HUES48 (cell line): Measurements from ENCODE around the gene TIMP1.

Experiments used
- H3K27ac ChIP-seq: one replicate; pipeline ENCODE4 v1.7.0; 2013; ENCODE audit warnings: low read depth, low read length, inconsistent platforms
- H3K27me3 ChIP-seq: 2 replicates; pipeline ENCODE4 v1.6.1; 2013; ENCODE audit warnings: mild to moderate bottlenecking, low read length; ENCODE audit not compliant: control insufficient read depth, insufficient read depth
- H3K36me3 ChIP-seq: 2 replicates; pipeline ENCODE4 v1.6.1; 2013; ENCODE audit warnings: low read length; ENCODE audit not compliant: control insufficient read depth, insufficient read depth
- H3K4me1 ChIP-seq: 2 replicates; pipeline ENCODE4 v1.6.1; 2013; ENCODE audit warnings: mild to moderate bottlenecking, low read length; ENCODE audit not compliant: control insufficient read depth, insufficient read depth
- H3K4me3 ChIP-seq: 2 replicates; pipeline ENCODE4 v1.5.1; 2013; ENCODE audit warnings: mild to moderate bottlenecking, low read depth, low read length
- H3K9ac ChIP-seq: 2 replicates; pipeline ENCODE4 v1.6.1; 2013; ENCODE audit warnings: mild to moderate bottlenecking, low read depth, low read length, moderate library complexity
- H3K9me3 ChIP-seq: 2 replicates; pipeline ENCODE4 v1.6.1; 2013; ENCODE audit warnings: low read length; ENCODE audit not compliant: control insufficient read depth, insufficient read depth

TIMP1 gene

DNA sequence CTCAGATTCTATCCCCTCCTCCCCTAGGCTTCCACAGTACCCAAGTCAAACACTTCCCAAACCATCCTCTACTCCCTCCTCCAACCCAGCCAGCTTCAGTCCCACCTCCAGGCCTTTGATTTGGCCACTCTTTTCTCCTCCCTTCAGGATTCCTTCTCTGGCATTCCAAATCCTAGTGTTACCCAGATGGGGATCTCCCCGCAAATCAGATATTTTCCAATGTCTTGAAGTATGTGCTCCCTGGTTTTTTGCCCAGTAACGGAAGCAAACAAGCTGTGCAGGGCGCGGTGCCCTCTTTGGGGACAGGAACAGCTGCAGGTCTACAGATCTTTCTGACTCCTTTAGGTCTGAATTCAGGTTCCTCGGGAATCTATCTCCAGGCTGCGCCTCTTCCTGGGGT is 39.6 kb downstream of the TIMP1 start:
- peaks cover 33% of the 10 kb centered on the region for H3K9me3 ChIP-seq
- H3K27ac ChIP-seq, result no peak overlapping the region
- no peaks in the 10 kb centered on the region for H3K36me3 ChIP-seq
- no peak overlapping the region for H3K9ac ChIP-seq
- no peak overlapping the region for H3K4me3 ChIP-seq
- H3K27me3 ChIP-seq, result no peaks in the 10 kb centered on the region
- H3K4me1 ChIP-seq, result no peaks in the 10 kb centered on the region

DNA sequence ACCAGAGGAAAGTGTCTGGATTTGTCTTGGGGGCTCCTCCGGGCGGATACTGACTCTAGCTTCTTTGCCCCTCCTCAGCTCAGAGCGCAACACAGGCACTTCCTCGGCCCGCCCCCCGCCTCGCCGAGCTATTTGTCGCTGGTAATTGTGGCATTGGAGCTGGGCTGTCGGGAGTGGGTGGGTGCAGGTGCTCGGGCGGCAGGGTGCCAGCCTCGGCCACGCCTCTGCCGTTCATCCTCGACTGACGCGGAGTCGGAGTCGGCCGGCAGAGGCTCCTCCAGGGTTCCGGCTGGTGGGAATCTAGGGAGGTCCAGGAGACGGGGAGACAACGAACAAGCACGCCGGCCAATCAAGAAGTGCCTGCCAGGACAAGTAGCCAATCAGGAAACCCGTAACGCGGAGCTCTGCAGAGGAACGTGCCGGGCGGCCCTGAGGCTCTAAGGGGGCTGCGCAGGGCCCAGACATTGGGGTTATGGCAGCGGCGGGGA is 41.3 kb downstream of the TIMP1 start:
- H3K9ac ChIP-seq, result peak overlapping the region; percentile 18; the same call in 1 of the 2 replicates
- H3K4me3 ChIP-seq, result peak overlapping the region; percentile 55
- H3K4me1 ChIP-seq, result no peaks in the 10 kb centered on the region
- H3K27ac ChIP-seq, result no peak overlapping the region
- no peaks in the 10 kb centered on the region for H3K27me3 ChIP-seq
- no peaks in the 10 kb centered on the region for H3K36me3 ChIP-seq
- peaks cover 36% of the 10 kb centered on the region for H3K9me3 ChIP-seq

DNA sequence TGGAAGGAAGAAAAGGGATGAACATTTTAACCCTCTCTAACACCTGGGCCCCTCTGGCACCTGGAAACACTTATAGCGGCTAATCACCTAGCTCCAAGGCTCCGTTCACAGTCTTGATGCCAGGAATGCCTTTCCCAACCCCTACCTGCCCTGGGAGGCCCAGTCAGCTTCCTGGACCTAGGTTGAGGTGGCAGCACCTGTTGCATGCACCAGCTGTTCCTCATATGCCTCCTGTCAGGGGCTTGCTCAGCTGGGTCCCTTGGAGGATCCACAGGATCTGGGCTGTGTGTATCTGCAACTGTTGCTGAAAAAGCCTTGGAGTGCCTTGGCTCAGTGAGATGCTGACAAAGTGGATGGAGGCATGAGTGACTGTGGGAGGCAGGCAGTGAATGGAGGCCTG is 43.1 kb downstream of the TIMP1 start:
- Histone ChIP-seq H3K4me1 (no peaks in the 10 kb centered on the region; the same call in 1 of the 2 replicates), H3K27ac (no peak overlapping the region), H3K36me3 (no peaks in the 10 kb centered on the region), H3K9me3 (peaks cover 43% of the 10 kb centered on the region), H3K27me3 (no peaks in the 10 kb centered on the region), H3K4me3 (no peak overlapping the region), H3K9ac (no peak overlapping the region)

DNA sequence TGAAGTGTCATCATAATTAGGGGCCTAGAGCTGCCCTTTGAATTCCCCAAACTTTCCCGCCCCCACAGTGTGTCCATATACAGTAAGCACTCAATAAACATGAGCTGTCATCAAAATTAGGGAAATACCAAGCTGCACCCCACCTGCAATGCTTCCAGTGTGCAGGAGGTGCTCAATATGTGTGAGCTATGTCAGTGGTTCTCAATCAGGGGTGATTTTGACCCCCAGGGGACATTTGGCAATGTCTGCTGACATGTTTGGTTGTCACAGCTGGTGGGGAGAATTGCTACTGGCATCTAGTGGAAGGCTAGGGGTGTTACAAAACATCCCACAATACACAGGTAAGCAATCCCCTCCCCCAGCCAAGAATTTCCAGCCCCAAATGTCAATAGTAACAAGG is 46.7 kb downstream of the TIMP1 start:
- no peak overlapping the region for H3K27ac ChIP-seq
- H3K4me3 ChIP-seq, result no peak overlapping the region
- H3K9ac ChIP-seq, result no peak overlapping the region
- no peaks in the 10 kb centered on the region; the same call in 1 of the 2 replicates for H3K4me1 ChIP-seq
- H3K27me3 ChIP-seq, result no peaks in the 10 kb centered on the region
- H3K36me3 ChIP-seq, result 0 out of 2 replicates have a peak, but pooled peaks cover under 1% of the 10 kb centered on the region
- peaks cover 50% of the 10 kb centered on the region for H3K9me3 ChIP-seq

DNA sequence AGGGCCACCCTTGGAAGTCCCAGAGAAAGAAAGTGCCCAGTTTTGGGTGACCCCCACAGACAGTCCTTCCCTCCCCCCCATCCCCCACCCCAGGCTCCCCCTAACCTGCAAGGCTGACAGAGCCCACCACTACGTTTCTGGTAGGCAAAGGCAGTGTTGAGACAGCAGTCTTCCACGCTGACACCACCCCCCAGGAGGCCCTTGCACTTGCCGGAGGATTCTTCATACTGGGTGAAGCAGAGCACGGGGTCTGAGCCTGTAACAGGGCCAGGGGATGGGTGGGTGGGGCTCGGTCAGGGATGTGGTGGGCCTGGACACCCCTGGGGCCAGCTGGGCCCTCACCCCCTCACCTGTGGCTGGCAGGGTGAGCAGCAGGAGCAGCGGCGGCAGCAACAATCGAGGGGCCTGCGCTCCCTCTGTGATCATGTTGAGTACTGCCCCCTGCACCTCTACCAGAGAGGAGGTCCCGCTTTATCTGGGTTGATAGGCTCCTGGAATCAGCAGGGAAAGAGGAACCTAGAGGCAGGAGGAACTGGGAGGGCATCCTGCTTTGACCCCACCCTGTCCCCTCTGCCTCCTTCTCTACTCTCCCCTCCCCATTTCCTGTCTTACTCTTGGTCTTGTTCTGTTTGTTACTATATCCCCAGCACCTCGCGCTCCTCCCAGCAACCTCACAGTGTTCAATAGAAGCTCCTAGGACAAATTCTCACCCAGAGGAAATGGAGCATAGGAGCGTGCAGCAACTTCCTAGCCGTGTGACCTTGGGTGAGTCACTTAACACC is 47.4 kb downstream of the TIMP1 start, which contains the start of gene CFP:
CFP (minus strand) TSS at position 512 of the 782 bp plus-strand sequence; CDS start at position 426, 86 bp downstream.
- no peaks in the 10 kb centered on the region; the same call in 1 of the 2 replicates for H3K4me1 ChIP-seq
- H3K27me3 ChIP-seq, result no peaks in the 10 kb centered on the region
- H3K27ac ChIP-seq, result no peak within 1 kb of the TSS
- H3K4me3 ChIP-seq, result no peak within 1 kb of the TSS
- peaks cover 47% of the 10 kb centered on the region for H3K9me3 ChIP-seq
- H3K36me3 ChIP-seq, result peaks cover 3% of the 10 kb centered on the region; the same call in 1 of the 2 replicates
- H3K9ac ChIP-seq, result no peak within 1 kb of the TSS

DNA sequence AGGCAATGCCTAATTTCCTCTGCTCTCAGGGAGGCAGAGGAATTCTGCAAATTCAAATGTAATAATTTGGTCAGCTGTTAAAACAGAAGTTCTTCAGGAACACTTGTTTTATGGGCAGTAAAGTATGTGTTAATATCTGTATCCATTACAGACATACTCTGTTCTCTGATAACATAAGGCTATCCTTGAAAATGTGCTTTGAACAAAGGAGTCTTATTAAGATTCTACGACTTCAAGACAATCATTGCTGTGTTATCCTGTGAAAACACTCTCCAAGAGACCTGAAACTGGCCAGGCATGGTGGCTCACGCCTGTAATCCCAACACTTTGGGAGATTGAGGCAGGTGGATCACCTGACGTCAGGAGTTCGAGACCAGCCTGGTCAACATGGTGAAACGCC is 49.4 kb downstream of the TIMP1 start:
- Histone ChIP-seq H3K9ac (no peak overlapping the region), H3K4me1 (no peaks in the 10 kb centered on the region; the same call in 1 of the 2 replicates), H3K36me3 (peaks cover 12% of the 10 kb centered on the region), H3K27ac (no peak overlapping the region), H3K9me3 (peaks cover 39% of the 10 kb centered on the region; the same call in 1 of the 2 replicates), H3K27me3 (no peaks in the 10 kb centered on the region), H3K4me3 (no peak overlapping the region)

DNA sequence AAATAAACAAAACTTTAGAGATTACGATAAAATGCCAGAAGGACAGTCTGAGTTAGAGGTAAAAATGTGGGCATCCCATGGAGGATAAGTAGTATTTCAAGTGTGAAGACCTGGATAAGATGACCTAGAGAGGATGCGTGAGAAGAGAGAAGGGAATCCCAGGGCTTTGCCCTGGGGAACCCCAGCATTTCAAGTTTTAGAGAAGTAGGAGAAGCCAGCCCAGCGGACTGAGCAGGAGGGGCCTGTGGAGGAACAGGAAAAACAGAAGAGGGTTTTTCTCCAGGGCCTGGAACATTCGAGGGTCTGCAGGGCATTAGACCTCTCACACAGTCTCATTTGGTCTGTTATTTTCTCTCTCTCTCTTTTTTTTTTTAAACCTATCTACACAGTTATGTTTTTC is 50.4 kb downstream of the TIMP1 start:
- no peaks in the 10 kb centered on the region; the same call in 1 of the 2 replicates for H3K4me1 ChIP-seq
- no peak overlapping the region for H3K27ac ChIP-seq
- peaks cover 42% of the 10 kb centered on the region; the same call in 1 of the 2 replicates for H3K9me3 ChIP-seq
- peaks cover 17% of the 10 kb centered on the region for H3K36me3 ChIP-seq
- no peak overlapping the region for H3K4me3 ChIP-seq
- H3K9ac ChIP-seq, result no peak overlapping the region
- no peaks in the 10 kb centered on the region for H3K27me3 ChIP-seq

DNA sequence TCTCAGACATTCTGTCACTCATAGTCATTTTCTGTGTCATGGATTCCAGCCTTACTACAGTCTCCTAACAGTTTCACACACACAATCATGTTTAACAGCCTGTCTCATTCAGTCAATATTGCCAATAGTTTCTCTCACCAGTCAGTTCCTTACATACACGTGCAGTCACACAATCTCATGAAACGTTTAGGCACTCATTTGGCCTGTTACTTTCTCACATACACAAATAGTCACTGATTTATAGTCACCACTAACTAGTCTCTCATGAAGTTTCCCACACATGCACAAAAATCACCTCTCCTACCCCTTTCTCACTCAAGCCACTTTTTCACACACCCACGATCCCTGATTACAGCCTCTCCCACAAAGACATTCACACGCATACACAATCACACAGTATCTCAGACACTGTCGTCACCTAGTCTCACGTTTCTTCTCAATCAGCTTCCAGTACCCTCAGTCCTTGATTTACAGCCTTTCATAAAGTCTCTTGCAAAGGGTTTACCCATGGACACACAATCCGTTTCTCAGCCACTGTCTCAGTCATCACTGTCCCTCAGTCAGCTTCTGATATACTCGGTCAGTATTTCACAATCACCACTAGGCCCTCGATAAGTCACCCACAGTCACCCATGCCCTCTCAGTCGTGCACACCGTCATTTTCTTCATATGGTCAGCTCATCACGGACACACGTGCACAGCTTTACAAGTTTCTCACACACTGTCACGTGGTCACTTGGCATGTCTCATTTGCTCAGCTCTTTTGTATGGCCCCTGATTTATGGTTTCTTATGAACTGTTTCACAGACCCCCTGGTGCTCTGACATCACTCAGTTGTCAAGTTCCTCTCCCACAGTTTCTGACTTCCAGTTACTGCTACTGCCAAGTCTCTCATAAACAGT is 51.7 kb downstream of the TIMP1 start:
- Histone ChIP-seq H3K36me3 (peaks cover 20% of the 10 kb centered on the region), H3K9ac (no peak overlapping the region), H3K4me3 (no peak overlapping the region), H3K9me3 (peaks cover 32% of the 10 kb centered on the region; the same call in 1 of the 2 replicates), H3K27me3 (no peaks in the 10 kb centered on the region), H3K4me1 (no peaks in the 10 kb centered on the region; the same call in 1 of the 2 replicates), H3K27ac (no peak overlapping the region)

DNA sequence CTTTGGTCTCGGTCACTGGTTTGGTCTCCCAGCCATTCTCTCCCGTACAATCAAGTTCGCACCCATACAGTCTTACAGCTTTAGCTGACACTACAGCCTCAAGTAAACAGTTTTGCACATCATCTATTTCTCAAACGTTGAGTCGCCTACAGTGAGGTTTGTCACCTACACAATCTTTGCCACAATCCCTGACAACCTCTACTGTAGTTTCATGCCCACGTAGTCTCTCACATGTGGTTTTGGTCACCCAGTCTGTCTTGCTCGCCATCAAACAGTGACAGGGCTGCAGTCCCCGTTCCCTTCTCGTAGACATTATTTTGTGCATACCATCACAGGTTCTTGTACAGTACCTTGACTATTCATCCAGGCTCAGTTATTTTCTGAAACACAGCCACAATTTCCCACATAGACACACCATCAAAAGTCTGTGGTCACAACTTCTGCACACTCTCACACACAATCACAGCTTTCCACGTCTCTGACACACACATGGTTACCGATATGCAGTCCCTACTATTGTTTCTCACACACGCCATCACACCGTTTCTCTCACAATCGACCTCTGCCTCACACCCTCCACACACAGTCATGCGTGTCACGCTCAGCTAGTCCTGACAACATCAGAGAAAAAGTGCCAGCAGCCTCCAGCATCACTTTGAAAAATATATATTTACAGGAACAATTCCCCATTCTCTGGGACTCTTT is 52.8 kb downstream of the TIMP1 start:
- no peaks in the 10 kb centered on the region; the same call in 1 of the 2 replicates for H3K4me1 ChIP-seq
- no peak overlapping the region for H3K27ac ChIP-seq
- H3K4me3 ChIP-seq, result no peak overlapping the region
- peaks cover 32% of the 10 kb centered on the region for H3K9me3 ChIP-seq
- H3K36me3 ChIP-seq, result peaks cover 31% of the 10 kb centered on the region
- no peaks in the 10 kb centered on the region for H3K27me3 ChIP-seq
- no peak overlapping the region for H3K9ac ChIP-seq
